HG03469 (cell line): ENCODE data around the gene SETD4.

Source experiments
- ATAC-seq: cut with Tn5 transposase; IDR thresholded peaks from one replicate; pipeline ENCODE4 v1.9.1; 2021; ENCODE audit warnings: mild to moderate bottlenecking, moderate library complexity, moderate number of reproducible peaks; ENCODE audit not compliant: unreplicated experiment

SETD4 gene

DNA sequence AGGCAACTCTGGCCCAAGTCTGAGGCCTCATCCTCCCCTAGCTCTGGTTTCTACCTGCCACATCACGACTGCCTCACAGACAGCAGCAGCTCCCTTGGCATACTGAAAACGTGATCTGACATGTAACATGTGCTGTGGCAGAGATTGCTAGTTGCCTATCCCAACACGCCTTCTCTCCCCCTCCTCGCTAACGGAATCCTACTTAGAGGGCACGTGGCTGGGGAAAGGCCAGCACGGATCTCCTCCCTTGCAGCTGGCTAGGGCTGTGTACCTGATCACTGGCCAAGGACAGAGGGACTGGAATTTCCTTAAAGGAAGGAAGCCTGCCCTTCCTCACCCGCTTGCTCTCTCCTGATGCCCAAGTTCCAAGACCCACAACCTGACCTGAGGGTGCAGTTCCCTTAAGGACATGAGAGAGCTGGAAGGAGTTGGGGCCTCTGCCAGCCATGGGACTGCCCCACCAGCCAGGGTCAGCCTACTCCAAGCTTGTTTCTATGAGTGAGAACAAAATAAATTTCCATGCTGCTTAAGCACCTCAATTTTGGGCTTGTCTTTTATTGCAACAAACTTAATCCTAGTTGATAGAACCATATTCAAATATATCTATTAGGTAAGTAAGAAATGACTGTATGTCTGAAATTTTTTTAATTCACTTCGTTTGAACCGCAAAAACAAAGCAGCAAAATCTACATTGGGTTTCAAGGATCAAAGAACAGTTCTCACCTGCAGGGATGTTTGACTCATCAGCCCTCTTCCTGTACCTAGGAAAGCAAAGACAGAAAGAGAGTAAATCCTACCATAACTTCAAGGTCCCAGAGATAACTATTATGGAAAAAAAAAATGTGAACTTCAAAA lies 7.2 kb downstream of the SETD4 start:
- no peak for ATAC-seq

DNA sequence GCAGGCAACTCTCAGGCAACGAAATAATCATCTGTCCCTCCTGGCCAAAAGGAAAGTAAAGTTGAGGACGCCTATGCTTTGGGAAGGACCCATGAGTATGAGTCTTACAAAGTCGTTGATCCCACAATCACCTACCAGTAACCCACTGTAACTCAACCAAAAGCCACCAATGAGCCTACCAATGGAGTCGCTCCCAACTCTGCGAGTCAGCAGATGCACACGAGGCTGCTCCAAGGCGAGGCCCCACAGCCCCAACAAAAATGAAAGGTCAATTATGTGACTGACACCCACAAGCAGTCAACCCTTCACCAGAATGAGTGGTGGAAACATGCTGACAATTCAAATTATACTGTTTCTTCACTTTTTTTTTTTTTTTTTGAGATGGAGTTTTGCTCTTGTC lies 12.0 kb downstream of the SETD4 start:
- no peak for ATAC-seq

- ATAC-seq = no peak
Observed at GRCh38 chr21:36047139-36047538, 13.2 kb downstream of the SETD4 start.

- ATAC-seq = no peak
Observed at GRCh38 chr21:36045993-36046392, 14.3 kb downstream of the SETD4 start.

DNA sequence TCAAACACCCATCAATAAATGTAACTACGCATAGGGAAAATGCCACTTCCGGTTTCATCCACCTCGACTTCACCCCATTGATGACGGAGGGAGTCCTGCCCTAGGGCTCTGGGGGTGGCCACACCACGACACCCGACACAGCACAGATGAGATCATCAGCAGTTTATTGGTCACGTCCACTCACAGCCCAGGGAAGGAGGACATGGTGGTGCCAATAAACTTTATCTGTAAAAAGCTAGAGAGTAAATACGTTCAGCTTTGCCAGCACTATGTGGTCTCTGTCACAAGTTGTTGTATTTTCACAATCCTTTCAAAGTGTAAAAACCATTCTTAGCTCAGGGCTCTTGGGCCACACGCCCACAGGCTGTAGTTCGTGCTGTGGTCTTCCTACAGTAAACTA lies 16.3 kb downstream of the SETD4 start:
- no peak for ATAC-seq

DNA sequence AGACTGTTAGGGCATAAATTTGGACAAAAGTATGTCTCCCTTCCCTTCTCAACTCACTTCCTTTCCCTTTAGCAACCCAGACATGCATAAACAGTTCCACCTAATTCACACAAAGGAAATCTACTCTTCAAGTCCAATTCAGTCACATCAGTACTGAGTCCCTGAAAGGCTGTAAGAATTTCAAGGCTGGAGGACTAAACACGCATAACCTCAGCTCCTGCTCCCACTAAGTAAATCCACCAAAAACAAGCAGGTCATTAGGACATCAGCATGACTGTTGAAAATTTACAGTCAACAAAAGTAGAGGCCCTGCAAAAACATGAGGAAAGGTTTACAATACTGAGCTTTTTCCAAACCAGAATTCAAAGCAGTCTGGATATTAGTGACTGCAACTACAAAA lies 18.4 kb downstream of the SETD4 start:
- ATAC-seq = no peak

GRCh38 chr21:36040389-36040788 lies 19.9 kb downstream of the SETD4 start:
- ATAC-seq = no peak

- ATAC-seq = no peak
Observed at GRCh38 chr21:36039861-36040260, 20.5 kb downstream of the SETD4 start.

- ATAC-seq = no peak
Observed at GRCh38 chr21:36038701-36039497, 21.4 kb downstream of the SETD4 start.

GRCh38 chr21:36035381-36035791 lies 24.9 kb downstream of the SETD4 start:
- ATAC-seq = no peak

- ATAC-seq = no peak
Observed at GRCh38 chr21:36034211-36034913, 26.0 kb downstream of the SETD4 start.

- ATAC-seq = no peak
Observed at GRCh38 chr21:36032647-36033406, 27.5 kb downstream of the SETD4 start.

DNA sequence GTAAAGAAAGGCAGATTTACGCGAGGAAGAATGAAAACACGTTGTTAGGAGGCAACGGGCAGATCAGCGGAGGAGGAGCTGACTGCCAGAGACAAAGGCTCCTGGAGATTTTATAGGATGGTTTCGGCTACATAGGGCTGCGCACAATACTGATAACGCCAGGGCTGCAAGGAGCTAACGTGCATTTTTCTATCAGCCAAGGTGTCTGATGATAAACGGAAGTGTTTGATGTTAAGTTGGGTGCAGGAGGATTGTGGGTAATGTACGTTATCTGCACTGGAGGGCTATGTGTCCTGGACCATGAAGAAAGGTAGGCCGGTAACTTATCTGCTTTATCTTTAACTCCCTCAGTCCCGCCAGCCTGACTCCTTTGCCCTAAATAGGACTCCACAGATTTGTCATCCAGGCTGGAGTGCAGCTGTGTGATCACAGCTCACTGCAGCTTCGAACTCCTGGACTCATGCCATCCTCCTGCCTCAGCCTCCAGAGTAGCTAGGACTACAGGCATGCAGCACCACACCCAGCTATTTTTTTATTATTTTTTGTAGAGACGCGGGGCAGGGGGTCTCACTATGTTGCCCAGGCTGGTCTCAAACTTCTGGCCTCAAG lies 29.6 kb downstream of the SETD4 start:
- ATAC-seq = no peak

DNA sequence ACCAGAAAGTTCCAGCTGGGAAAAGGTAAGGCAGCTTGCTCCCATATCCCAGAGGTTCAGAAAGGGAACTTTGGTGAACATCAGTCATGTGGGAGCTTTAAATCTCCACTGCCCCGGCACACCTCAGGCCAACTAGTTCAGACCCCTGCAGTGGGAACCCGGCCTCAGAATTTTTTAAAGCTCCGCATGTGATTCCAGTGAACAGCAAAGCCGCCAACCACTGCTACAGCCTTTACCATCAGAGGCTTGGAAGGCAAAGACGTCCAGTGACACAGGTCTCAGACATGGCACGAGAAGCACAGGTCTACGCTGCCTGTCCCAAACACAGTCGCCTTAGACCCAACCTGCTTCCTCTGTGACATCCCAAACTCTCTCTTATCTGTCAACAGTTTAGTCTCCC lies 31.0 kb downstream of the SETD4 start:
- no peak for ATAC-seq

DNA sequence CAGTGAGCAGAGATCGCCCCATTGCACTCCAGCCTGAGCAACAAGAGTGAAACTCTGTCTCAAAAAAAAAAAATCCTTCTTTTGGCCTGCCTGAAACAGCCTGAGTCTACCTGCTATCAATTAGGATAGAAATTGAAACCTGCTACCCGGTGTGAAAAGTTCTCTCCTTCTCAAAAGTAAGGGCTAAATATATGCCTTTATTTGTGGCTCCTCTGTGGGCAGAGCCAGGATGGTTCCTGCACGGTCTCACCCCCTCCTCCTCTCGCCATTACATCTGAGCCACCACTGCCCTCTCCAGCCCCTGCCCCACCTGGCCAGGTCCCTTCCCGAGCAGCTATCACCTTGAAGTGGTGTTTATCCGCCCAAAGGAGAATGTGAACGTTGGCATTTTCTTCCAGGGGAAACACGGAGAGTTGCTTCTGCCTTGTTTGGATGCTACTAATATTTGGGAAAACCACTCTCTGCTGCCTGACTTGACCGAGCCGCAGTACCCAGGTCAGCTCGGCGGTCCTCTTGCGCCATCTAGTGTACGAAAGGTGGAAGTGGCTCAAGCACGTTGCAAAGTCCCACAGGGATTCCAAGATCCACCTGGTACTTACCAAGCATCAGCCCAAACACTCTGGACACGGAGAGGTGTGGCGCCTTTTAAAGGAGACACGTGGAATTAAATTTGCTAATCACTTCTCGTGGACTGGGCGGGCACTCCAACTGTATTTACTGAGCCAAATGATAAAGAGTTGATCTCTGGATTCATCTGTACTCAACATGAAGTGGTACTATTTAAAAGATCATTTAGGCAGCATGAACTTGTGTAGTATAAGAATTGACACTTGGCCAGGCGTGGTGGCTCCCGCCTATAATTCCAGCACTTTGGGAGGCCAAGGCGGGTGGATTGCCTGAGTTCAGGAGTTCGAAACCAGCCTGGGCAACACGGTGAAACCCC lies 31.9 kb downstream of the SETD4 start:
- no peak for ATAC-seq

- no peak for ATAC-seq
Observed at GRCh38 chr21:36027347-36027746, 33.0 kb downstream of the SETD4 start.

- ATAC-seq = no peak
Observed at GRCh38 chr21:36024782-36025181, 35.5 kb downstream of the SETD4 start.

DNA sequence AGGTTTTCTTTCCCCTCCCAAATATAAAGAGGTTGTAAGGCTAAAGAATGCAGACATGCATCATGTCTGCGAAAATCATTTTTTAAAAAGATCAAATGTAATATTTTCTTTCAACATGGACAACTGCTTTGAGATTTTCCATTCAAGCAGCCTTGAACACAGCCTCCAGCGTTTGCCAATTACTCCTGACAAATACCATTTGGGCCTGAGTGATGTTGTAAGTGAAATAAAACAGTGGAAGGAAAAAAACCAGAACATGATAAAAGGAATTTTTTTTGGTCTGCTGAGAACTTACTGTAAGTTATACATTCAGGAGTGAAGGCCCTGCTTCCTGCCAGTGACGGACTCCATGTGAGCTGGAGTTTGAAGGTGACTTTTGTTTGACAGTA lies 37.2 kb downstream of the SETD4 start:
- no peak for ATAC-seq

- ATAC-seq = no peak
Observed at GRCh38 chr21:36022427-36023091, 37.8 kb downstream of the SETD4 start.
